Spleen (tissue), 7 donors: Measurements from ENCODE around the gene TBXA2R.

ENCODE experiments used
- CTCF ChIP-seq, 11 experiments: fragments of 200-600 bp in 7 of 11; fragments of 450-650 bp in 4 of 11; sonication (generic) in 4 of 11; IDR thresholded peaks in 8 of 11; conservative IDR thresholded peaks in 3 of 11; 1 replicate in 7 of 11; 2 replicates in 4 of 11; pipeline versions ENCODE4 v1.4.0 to v1.8.0; 2016 to 2021; ENCODE audit warnings: antibody characterized with exemption in 11 of 11, inconsistent platforms in 4 of 11, mild to moderate bottlenecking in 1 of 11
- POLR2A ChIP-seq, 3 donors: fragments of 450-650 bp; IDR thresholded peaks; one replicate each; pipeline ENCODE4 v1.5.1; 2017; ENCODE audit warnings: antibody characterized with exemption in 3 of 3, mild to moderate bottlenecking in 1 of 3
- donor health status: DM: no; HTN: no; CAD: no; lungs with moderate emphysema.
- donor health status: DM: no; HTN: no; CAD: no.
- donor health status: DM: no; HTN: no; CAD: no.

GRCh38 chr19:3604227-3604986 is 2.3 kb downstream of the TBXA2R start:
- TF ChIP-seq POLR2A (IDR thresholded peaks at IDR 0.05) (no peak), CTCF (IDR thresholded peaks at IDR 0.05 in 8 of 11, conservative IDR thresholded peaks at IDR 0.05 in 3 of 11) (no peak)
